K562 (cell line): ENCODE measurements around the gene GMPR. TPM values are rescaled to one million over a fixed set of nuclear protein-coding genes. Genes with fewer than 3 reads are reported as not detected.

Experiments
- ATAC-seq: fragments of 200-7000 bp; cut with Tn5 transposase; 3 replicates; pipeline ENCODE4 v1.9.1; 2020; ENCODE audit warnings: moderate library complexity
- BruUV-seq: library from RNA; stranded (reverse); fragments of 400-500 nt; replicated peaks from 2 replicates; lab custom pipeline; 2021; lab: Mats Ljungman, UMichigan
- CTCF ChIA-PET: fragments of 300-600 bp; formaldehyde crosslinking; extraction: SDS; loops from one replicate; lab custom pipeline; 2021; ENCODE audit warnings: low intra/inter-chr PET ratio; lab: Yijun Ruan, JAX
- POLR2A ChIA-PET: fragments of 300-600, 350-650 bp; sonication (Branson Sonifier 250); formaldehyde crosslinking; extraction: SDS; loops from one replicate; lab custom pipeline; 2021; ENCODE audit warnings: antibody characterized with exemption, inconsistent platforms; lab: Yijun Ruan, JAX
- DNase-seq, 4 experiments: peaks; one replicate each; pipeline versions ENCODE4 v3.0.0 to v3.0.0-alpha.2; 2011 to 2018; ENCODE audit warnings: low spot score in 3 of 4, mixed read lengths in 3 of 4; ENCODE audit errors: extremely low read depth in 1 of 4
- FAIRE-seq: peaks from 2 replicates; lab custom pipeline; 2011; peaks lifted over from hg19 to GRCh38; lab: Jason Lieb, UNC
- H2AFZ ChIP-seq: 2 replicates; pipeline ENCODE4 v1.6.0; 2011; ENCODE audit warnings: low read depth, low read length, control low read depth, inconsistent platforms
- H3K27ac ChIP-seq: fragments of 200-600 bp; 3 replicates; pipeline ENCODE4 v1.8.0; 2011; ENCODE audit warnings: low read depth, mild to moderate bottlenecking, control low read depth, inconsistent platforms, low read length, moderate library complexity, mixed read lengths; ENCODE audit errors: extremely low read depth
- H3K27me3 ChIP-seq, 2 experiments: fragments of 300-600 bp in 1 of 2; 2 replicates in 1 of 2; 3 replicates in 1 of 2; pipeline versions ENCODE4 v1.6.0 to v1.8.0; 2011; ENCODE audit warnings: inconsistent platforms in 2 of 2, low read length in 2 of 2, mild to moderate bottlenecking in 1 of 2, mixed read lengths in 1 of 2, moderate library complexity in 1 of 2; ENCODE audit not compliant: control insufficient read depth in 2 of 2, insufficient read depth in 2 of 2
- H3K36me3 ChIP-seq: fragments of 300-600 bp; 3 replicates; pipeline ENCODE4 v1.8.0; 2011; ENCODE audit warnings: mild to moderate bottlenecking, low read length, inconsistent platforms; ENCODE audit not compliant: control insufficient read depth, insufficient read depth
- H3K4me1 ChIP-seq, 2 experiments: fragments of 200-600 bp in 1 of 2; replicated peaks in 1 of 2; 2 replicates in 1 of 2; 3 replicates in 1 of 2; pipeline versions ENCODE4 v1.5.1 to v1.8.0; 2011; ENCODE audit warnings: inconsistent platforms in 2 of 2, low read length in 2 of 2, mild to moderate bottlenecking in 1 of 2, mixed read lengths in 1 of 2, moderate library complexity in 1 of 2; ENCODE audit not compliant: control insufficient read depth in 2 of 2, insufficient read depth in 2 of 2
- H3K4me2 ChIP-seq: 2 replicates; pipeline ENCODE4 v1.6.1; 2011; ENCODE audit warnings: low read length, control low read depth, inconsistent platforms, mixed read lengths; ENCODE audit not compliant: insufficient read depth
- H3K4me3 ChIP-seq: fragments of 200-600 bp; sonication (generic), shearing (Covaris generic); 2 replicates; pipeline ENCODE4 v1.5.1; 2016; ENCODE audit warnings: control low read depth, inconsistent platforms
- H3K79me2 ChIP-seq: fragments of 200-600 bp; 3 replicates; pipeline ENCODE4 v1.8.0; 2011; ENCODE audit warnings: low read length, inconsistent platforms; ENCODE audit not compliant: control insufficient read depth, insufficient read depth
- H3K9ac ChIP-seq, 2 experiments: 2 replicates each; pipeline versions ENCODE4 v1.6.0 to v1.6.1; 2011; ENCODE audit warnings: low read depth in 2 of 2, low read length in 2 of 2, control low read depth in 1 of 2, inconsistent platforms in 1 of 2, mild to moderate bottlenecking in 1 of 2, mixed read lengths in 1 of 2; ENCODE audit not compliant: insufficient read depth in 1 of 2
- H3K9me1 ChIP-seq: one replicate; pipeline ENCODE4 v1.6.0; 2011; ENCODE audit warnings: inconsistent platforms, mild to moderate bottlenecking, low read length, moderate library complexity; ENCODE audit not compliant: control insufficient read depth, insufficient read depth
- H3K9me3 ChIP-seq: replicated peaks from 2 replicates; pipeline ENCODE4 v1.5.1; 2011; ENCODE audit warnings: low read depth, low read length, inconsistent platforms; ENCODE audit not compliant: control insufficient read depth, insufficient read depth
- H4K20me1 ChIP-seq: replicated peaks from 2 replicates; pipeline ENCODE4 v1.6.1; 2011; ENCODE audit warnings: low read length, inconsistent platforms, mixed read lengths; ENCODE audit not compliant: control insufficient read depth, insufficient read depth
- RHOXF2B ChIP-seq: fragments of 250-450 bp; sonication (Bioruptor Pico); conservative IDR thresholded peaks from 2 replicates; pipeline ENCODE4 v1.5.1; 2021
- TFE3 ChIP-seq: fragments of 450-650 bp; formaldehyde crosslinking; IDR thresholded peaks from 2 replicates; pipeline ENCODE4 v1.4.0; 2020; ENCODE audit warnings: mild to moderate bottlenecking, mixed read lengths
- ZBTB9 ChIP-seq: fragments of 450-650 bp; formaldehyde crosslinking; IDR thresholded peaks from 2 replicates; pipeline ENCODE4 v1.4.0; 2020; ENCODE audit warnings: mild to moderate bottlenecking, moderate library complexity
- WGBS: fragments of 100-300 bp; shearing (Covaris generic); methylation state at CpG from one replicate; pipeline ENCODE4 v1.1.6; 2016; ENCODE audit warnings: low coverage, mixed read lengths; ENCODE audit not compliant: insufficient coverage; ENCODE audit errors: missing lambda C conversion rate; 5-methylcytosine and 5-hydroxymethylcytosine counted together
- in situ Hi-C: fragments of 300-500 bp; cut with MboI; formaldehyde crosslinking; loops from 4 replicates; pipeline ENCODE4 v1.15.0; 2018; ENCODE audit warnings: inconsistent platforms, mixed read lengths
- intact Hi-C: fragments of 100-400 bp; cut with micrococcal nuclease; formaldehyde crosslinking; loops from 2 replicates; pipeline ENCODE4 v1.14.2; 2022
- polyA plus RNA-seq, 8 experiments: library from polyadenylated mRNA; depleted of rRNA in 4 of 8; stranded (reverse) in 5 of 8; unstranded in 3 of 8; fragments of >200 nt; fragmentation: Nextera tagmentation in 2 of 8; fragmentation: Illumina TruSeq in 1 of 8; extraction: Ambion mirVana in 2 of 8; extraction: Trizol in 1 of 8; gene quantifications; 2 replicates each; pipeline versions ENCODE4 v1.2.1 to v1.2.3, GENCODE V29; 2011 to 2014; ENCODE audit warnings: inconsistent platforms in 1 of 8, missing spikeins in 1 of 8
- total RNA-seq, 7 experiments: library from RNA; depleted of rRNA in 6 of 7; stranded (reverse); fragments of >200 nt in 6 of 7; fragmentation: Illumina TruSeq in 2 of 7; extraction: Trizol in 2 of 7; gene quantifications; 2 replicates each; pipeline versions ENCODE4 v1.2.1 to v1.2.3, GENCODE V29; 2011 to 2021; ENCODE audit warnings: low replicate concordance in 1 of 7

GMPR gene
- total and polyA plus RNA-seq, 9 of the 15 experiments (the other 6 are each of a cell fraction or from before 2014, with no cell fraction given): 34.6 to 83.7 (median 49.8) TPM

GRCh38 chr6:16336911-16337294 lies 98.5 kb downstream of the GMPR start:
- intact Hi-C loops (no loop called here), in situ Hi-C loops (no loop called here)
- DNase-seq: no peak
- TF ChIP-seq ZBTB9 (CRISPR knock-in tag) (no peak), RHOXF2B (CRISPR knock-in tag) (0 out of 2 replicates have a peak, but pooled peaks have one; percentile 42), TFE3 (CRISPR knock-in tag) (no peak)
- no peaks in the 10 kb centered on the region for H3K9me1 ChIP-seq
- H3K27me3 ChIP-seq: no peaks in the 10 kb centered on the region; a peak in 1 of 5 replicates
- H3K9ac ChIP-seq: no peak overlapping the region
- 34% methylated on average over 6 of the region's 6 CpGs for WGBS
- ChIA-PET POLR2A (interaction anchor here (0.6 to 1.2 kb wide), 4 partner anchors 9 to 411 kb away, joined by 3 to 5 read pairs (median 4); no protein-coding TSS in a partner anchor), CTCF (no interaction called here)
- no peaks in the 10 kb centered on the region for H3K36me3 ChIP-seq
- no peak for ATAC-seq
- H4K20me1 ChIP-seq: no peaks in the 10 kb centered on the region
- H3K79me2 ChIP-seq: no peaks in the 10 kb centered on the region
- H3K4me3 ChIP-seq: no peak overlapping the region
- H3K4me2 ChIP-seq: no peak overlapping the region
- H3K4me1 ChIP-seq: peaks cover 5 to 14% of the 10 kb centered on the region in 2 experiments; a peak in 4 of 5 replicates
- no peak overlapping the region for H3K27ac ChIP-seq
- no TSS peak for BruUV-seq
- H2AFZ ChIP-seq: no peak overlapping the region
- no peak for FAIRE-seq
- H3K9me3 ChIP-seq: no peaks in the 10 kb centered on the region
